SK-N-SH (cell line): ENCODE data around the gene ARHGEF12.

Source experiments
- GABPA ChIP-seq: IDR thresholded peaks from 2 replicates; pipeline ENCODE4 v1.4.0; 2012; ENCODE audit warnings: low read depth, mild to moderate bottlenecking
- NRF1 ChIP-seq: IDR thresholded peaks from 2 replicates; pipeline ENCODE4 v1.6.1; 2012; ENCODE audit warnings: low read depth, mild to moderate bottlenecking, low read length
- REST ChIP-seq: IDR thresholded peaks from 2 replicates; pipeline ENCODE4 v1.6.1; 2012; ENCODE audit warnings: mild to moderate bottlenecking, low read depth, low read length, moderate library complexity
- RFX5 ChIP-seq: IDR thresholded peaks from 2 replicates; pipeline ENCODE4 v1.6.1; 2012; ENCODE audit warnings: mild to moderate bottlenecking, improper control_type of control experiment, low read length
- TF ChIP-seq, protein P1 (sequence below): IDR thresholded peaks from 2 replicates; pipeline ENCODE4; 2012
- TF ChIP-seq, protein P2 (sequence below): fragments of 200-600 bp; sonication (generic); IDR thresholded peaks from 2 replicates; pipeline ENCODE4 v1.6.1; 2017; ENCODE audit warnings: antibody characterized with exemption, mild to moderate bottlenecking, moderate library complexity

DNA sequence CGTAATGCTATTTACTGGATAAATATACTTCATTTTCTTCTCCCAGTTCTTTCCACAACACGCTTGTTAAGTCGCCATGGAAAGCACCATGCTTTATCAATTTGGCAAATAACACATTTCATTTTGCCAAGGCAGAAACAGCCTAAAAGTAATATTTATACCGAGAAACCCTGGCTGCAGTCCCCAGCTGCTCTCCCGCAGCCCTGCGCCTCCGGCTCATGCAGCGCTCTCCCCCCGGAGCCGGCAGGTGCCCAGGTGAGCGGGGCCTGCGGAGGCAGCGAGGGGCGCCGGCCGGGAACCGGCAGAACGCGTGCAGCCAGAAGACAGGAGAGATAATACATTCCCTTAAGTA, 681 bp upstream of the ARHGEF12 start:
- TF ChIP-seq REST (no peak), RFX5 (no peak), GABPA (no peak), NRF1 (no peak)
- TF ChIP-seq, protein P1, sequence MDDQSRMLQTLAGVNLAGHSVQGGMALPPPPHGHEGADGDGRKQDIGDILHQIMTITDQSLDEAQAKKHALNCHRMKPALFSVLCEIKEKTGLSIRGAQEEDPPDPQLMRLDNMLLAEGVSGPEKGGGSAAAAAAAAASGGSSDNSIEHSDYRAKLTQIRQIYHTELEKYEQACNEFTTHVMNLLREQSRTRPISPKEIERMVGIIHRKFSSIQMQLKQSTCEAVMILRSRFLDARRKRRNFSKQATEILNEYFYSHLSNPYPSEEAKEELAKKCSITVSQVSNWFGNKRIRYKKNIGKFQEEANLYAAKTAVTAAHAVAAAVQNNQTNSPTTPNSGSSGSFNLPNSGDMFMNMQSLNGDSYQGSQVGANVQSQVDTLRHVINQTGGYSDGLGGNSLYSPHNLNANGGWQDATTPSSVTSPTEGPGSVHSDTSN = no peak
- TF ChIP-seq, protein P2, sequence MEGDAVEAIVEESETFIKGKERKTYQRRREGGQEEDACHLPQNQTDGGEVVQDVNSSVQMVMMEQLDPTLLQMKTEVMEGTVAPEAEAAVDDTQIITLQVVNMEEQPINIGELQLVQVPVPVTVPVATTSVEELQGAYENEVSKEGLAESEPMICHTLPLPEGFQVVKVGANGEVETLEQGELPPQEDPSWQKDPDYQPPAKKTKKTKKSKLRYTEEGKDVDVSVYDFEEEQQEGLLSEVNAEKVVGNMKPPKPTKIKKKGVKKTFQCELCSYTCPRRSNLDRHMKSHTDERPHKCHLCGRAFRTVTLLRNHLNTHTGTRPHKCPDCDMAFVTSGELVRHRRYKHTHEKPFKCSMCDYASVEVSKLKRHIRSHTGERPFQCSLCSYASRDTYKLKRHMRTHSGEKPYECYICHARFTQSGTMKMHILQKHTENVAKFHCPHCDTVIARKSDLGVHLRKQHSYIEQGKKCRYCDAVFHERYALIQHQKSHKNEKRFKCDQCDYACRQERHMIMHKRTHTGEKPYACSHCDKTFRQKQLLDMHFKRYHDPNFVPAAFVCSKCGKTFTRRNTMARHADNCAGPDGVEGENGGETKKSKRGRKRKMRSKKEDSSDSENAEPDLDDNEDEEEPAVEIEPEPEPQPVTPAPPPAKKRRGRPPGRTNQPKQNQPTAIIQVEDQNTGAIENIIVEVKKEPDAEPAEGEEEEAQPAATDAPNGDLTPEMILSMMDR = no peak
